HEK293T (cell line): ENCODE data around the gene BRAF.
"Not testable (repeated sequence)": the region's sequence is repeated elsewhere in the genome, so short reads cannot be mapped to it uniquely, and the experiment has no call there.

Source experiments
- CTCF ChIA-PET: fragments of 350-600 bp; formaldehyde crosslinking; extraction: SDS; loops from one replicate; lab custom pipeline; 2021; ENCODE audit warnings: antibody characterized with exemption, inconsistent platforms; lab: Yijun Ruan, JAX
- POLR2A ChIA-PET: fragments of 350-600 bp; formaldehyde crosslinking; extraction: SDS; loops from one replicate; lab custom pipeline; 2020; ENCODE audit warnings: antibody characterized with exemption, inconsistent platforms; lab: Yijun Ruan, JAX
- DNase-seq: peaks from one replicate; pipeline ENCODE4 v3.0.0; 2012; ENCODE audit warnings: mixed read lengths; ENCODE audit errors: extremely low spot score
- ARNT ChIP-seq: fragments of 450-650 bp; IDR thresholded peaks from 2 replicates; pipeline ENCODE4 v1.6.1; 2017; ENCODE audit warnings: mild to moderate bottlenecking
- BHLHE40 ChIP-seq: fragments of 450-650 bp; IDR thresholded peaks from 2 replicates; pipeline ENCODE4 v1.6.1; 2016; ENCODE audit warnings: mild to moderate bottlenecking, moderate library complexity, borderline replicate concordance
- CTBP1 ChIP-seq: fragments of 450-650 bp; IDR thresholded peaks from 2 replicates; pipeline ENCODE4 v1.6.1; 2016; ENCODE audit warnings: borderline replicate concordance
- ELF4 ChIP-seq: fragments of 450-650 bp; IDR thresholded peaks from 2 replicates; pipeline ENCODE4 v1.6.1; 2017; ENCODE audit warnings: antibody characterized with exemption
- FOXA1 ChIP-seq: fragments of 450-650 bp; IDR thresholded peaks from 2 replicates; pipeline ENCODE4 v1.6.1; 2016; ENCODE audit warnings: mild to moderate bottlenecking
- FOXK2 ChIP-seq: fragments of 450-650 bp; IDR thresholded peaks from 2 replicates; pipeline ENCODE4 v1.6.1; 2016; ENCODE audit warnings: mild to moderate bottlenecking
- FOXM1 ChIP-seq: fragments of 450-650 bp; IDR thresholded peaks from 2 replicates; pipeline ENCODE4 v1.6.1; 2017; ENCODE audit warnings: mild to moderate bottlenecking, borderline replicate concordance
- HDGF ChIP-seq: fragments of 450-650 bp; IDR thresholded peaks from 2 replicates; pipeline ENCODE4 v1.6.1; 2017; ENCODE audit warnings: antibody characterized with exemption, borderline replicate concordance
- L3MBTL2 ChIP-seq: fragments of 450-650 bp; conservative IDR thresholded peaks from 2 replicates; pipeline ENCODE4 v1.6.1; 2016; ENCODE audit warnings: mild to moderate bottlenecking
- LEF1 ChIP-seq: fragments of 450-650 bp; IDR thresholded peaks from 2 replicates; pipeline ENCODE4 v1.6.1; 2017; ENCODE audit warnings: mild to moderate bottlenecking, borderline replicate concordance
- NFRKB ChIP-seq: fragments of 450-650 bp; IDR thresholded peaks from 2 replicates; pipeline ENCODE4 v1.6.1; 2016; ENCODE audit warnings: mild to moderate bottlenecking, moderate library complexity
- SP1 ChIP-seq: fragments of 450-650 bp; IDR thresholded peaks from 2 replicates; pipeline ENCODE4 v1.6.1; 2017
- SUZ12 ChIP-seq: fragments of 450-650 bp; IDR thresholded peaks from 2 replicates; pipeline ENCODE4 v1.6.1; 2016; ENCODE audit warnings: mild to moderate bottlenecking
- TARDBP ChIP-seq: fragments of 450-650 bp; IDR thresholded peaks from 2 replicates; pipeline ENCODE4 v1.6.1; 2016
- ZNF384 ChIP-seq: fragments of 450-650 bp; IDR thresholded peaks from 2 replicates; pipeline ENCODE4 v1.6.1; 2016
- TF ChIP-seq, protein P1 (sequence below): fragments of 450-650 bp; IDR thresholded peaks from 2 replicates; pipeline ENCODE4 v1.6.1; 2016

The BRAF gene

DNA sequence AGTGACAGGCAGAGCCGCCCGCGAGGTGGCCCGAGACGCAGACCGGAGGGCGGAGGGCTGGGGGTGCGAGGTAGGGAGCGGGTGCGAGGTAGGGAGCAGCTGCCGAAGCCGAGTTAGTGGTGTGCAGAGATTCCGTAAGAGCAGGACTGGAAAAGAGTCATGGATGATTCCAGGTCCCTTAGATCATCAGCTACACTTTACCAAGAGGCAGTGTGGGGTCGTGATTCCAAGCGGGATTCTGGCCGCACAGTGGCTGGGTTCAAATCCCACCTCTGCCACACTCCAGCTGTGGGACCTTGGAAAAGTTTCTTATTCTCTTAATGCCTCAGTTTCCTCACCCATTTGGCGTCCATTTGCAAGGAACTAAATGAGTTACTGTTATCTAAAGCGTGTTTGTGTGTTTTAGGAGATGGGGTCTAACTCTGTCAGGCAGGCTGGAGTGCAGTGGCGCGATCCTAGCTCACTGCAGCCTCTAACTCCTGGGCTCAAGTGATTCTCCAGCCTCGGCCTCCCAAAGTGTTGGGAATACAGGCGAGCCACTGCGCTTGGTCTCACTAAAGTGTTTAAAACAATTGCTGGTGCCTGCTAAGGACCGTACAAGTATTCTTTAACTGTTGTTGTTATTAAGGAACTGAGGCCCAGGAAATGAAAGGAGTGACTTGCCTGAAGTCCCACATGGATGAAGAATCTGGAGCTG, 227.1 kb downstream of the BRAF start:
- TF ChIP-seq, protein P1, sequence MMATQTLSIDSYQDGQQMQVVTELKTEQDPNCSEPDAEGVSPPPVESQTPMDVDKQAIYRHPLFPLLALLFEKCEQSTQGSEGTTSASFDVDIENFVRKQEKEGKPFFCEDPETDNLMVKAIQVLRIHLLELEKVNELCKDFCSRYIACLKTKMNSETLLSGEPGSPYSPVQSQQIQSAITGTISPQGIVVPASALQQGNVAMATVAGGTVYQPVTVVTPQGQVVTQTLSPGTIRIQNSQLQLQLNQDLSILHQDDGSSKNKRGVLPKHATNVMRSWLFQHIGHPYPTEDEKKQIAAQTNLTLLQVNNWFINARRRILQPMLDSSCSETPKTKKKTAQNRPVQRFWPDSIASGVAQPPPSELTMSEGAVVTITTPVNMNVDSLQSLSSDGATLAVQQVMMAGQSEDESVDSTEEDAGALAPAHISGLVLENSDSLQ, result peak; percentile 95; the same call in 1 of the 2 replicates
- TF ChIP-seq CTBP1 (no peak), L3MBTL2 (no peak)
- no peak for DNase-seq
- CTCF ChIA-PET, result no interaction called here
- POLR2A ChIA-PET, result interaction anchor here (1.0 kb wide), 2 partner anchors 41 to 375 kb away, joined by 3 read pairs; no protein-coding TSS in a partner anchor

DNA sequence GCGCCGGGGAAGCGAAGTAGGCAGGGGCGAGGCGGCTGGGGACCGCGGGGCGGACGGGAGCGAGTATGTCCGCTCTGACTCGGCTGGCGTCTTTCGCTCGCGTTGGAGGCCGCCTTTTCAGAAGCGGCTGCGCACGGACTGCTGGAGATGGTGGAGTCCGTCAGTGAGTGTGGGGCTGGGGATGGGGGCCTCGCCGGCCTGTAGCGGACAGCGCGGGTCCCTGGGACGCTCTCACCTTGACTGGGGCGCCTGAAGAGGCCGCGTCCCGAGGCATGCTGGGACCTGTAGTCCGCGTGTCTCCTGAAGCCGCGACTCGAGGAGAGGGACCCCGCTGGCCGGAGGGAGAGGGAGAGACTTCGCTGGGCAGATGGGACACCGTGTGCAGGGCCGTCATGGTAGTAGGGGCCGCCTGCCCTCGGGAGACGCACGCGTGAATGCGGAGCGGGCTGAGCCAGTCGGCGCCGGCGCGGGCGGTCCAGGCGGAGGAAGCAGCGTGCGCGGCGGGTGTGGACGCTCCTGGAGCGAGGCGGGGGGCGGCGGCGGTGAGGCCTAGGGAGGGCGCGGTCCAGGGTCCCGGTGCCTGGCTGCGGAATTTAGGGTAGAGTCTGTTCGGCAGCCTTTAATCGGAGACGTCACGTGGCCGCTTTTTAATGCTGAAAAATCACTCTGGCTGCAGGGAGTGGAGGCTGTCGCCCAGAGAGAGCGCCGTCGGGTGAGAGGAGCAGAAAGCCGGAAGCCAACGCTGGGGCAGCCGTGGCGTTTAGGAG, 227.9 kb downstream of the BRAF start, which contains the start of gene NDUFB2:
TSS of gene NDUFB2 (plus strand) at position 29 of the 767 bp plus-strand sequence. CDS start at position 66, 37 bp downstream.
- CTCF ChIA-PET, result no interaction called here
- POLR2A ChIA-PET, result interaction anchor here (1.0 to 1.4 kb wide), 4 partner anchors 11 to 42 kb away, joined by 3 to 6 read pairs (median 4); no protein-coding TSS in a partner anchor
- TF ChIP-seq ELF4 (peak; percentile 54; the same call in 1 of the 2 replicates), LEF1 (no peak), L3MBTL2 (peak; percentile 95)
- DNase-seq, result peak; percentile 89

DNA sequence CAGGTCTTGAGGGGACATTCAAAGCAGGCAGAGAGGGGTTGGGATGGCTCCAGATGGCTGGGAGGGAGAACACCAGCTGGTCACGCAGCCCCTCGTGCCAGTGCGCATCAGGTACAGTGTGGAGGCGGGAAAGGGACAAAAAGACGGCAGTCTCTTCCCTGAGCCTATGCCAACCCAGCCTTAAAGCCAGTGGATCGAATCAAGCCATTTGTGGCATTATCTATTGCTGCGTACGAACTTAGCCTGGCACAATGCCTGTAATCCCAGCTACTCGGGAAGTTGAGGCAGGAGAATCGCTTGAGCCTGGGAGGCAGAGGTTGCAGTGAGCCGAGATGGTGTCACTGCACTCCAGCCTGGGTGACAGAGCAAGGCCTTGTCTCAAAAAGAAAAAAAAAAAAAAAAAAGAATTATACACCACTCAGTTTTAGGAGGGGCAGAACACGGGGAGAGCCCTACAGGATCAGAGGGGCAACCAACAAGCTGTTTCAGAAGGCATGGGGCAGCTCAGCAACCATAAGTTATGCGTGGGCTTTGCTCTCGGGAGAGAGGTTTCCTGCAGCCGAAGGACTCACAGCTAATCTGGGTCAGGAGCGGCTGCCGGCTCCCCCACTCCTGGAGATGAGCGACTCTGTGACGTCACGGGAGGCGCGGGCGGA, 228.6 kb downstream of the BRAF start:
- DNase-seq, result peak; percentile 99
- ChIA-PET POLR2A (interaction anchor here (1.0 to 1.4 kb wide), 3 partner anchors 10 to 21 kb away, joined by 3 to 6 read pairs (median 4); no protein-coding TSS in a partner anchor), CTCF (no interaction called here)
- TF ChIP-seq SP1 (no peak), FOXM1 (no peak), ARNT (no peak), ZNF384 (peak; percentile 95), L3MBTL2 (no peak)

DNA sequence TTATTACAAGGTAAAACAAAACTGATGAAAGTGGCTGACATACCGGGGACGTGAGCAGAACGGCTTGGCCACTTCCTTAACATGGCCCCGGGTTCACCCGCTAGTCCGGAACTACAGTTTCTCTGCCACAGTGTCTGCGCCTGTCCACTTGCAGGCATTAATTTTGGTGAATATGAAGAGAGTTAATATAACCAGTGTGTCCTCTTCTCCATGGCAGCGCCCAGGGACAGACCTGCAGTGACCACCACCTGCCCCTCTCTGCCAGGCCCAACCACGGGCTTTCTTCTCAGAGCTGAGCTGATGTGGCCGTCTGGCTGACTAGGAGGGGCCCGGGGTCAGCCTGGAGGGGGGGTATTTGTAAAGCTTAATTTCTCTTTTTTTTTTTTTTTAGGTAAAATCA, 229.3 kb downstream of the BRAF start:
- CTCF ChIA-PET, result no interaction called here

DNA sequence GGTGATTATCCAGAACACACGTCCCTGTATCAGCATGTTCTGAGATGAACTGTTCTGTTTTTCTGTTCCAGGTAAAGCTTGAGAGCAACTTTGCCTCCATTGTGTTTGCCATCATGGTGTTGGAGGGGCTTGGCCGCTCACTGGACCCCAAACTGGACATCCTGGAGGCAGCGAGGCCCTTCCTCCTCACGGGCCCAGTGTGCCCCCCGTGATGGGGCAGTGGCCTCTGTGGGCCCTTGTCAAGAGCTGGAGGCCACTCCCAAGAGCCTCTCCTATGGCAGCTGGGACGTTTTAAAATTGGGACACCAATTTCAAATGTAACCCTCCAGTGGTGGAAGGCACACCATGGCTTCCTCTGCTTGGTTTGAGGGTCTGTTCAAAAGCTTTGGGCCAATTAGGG, 230.1 kb downstream of the BRAF start:
- ChIA-PET POLR2A (no interaction called here), CTCF (no interaction called here)
- TF ChIP-seq ZNF384 (no peak), ARNT (no peak), BHLHE40 (no peak), L3MBTL2 (no peak), FOXK2 (no peak), SUZ12 (no peak), ELF4 (no peak), TARDBP (no peak), CTBP1 (no peak), FOXA1 (no peak)
- TF ChIP-seq, protein P1, result no peak
- no peak for DNase-seq

More for the DNA sequence above, 229.3 kb downstream of the BRAF start:
- no peak for TF ChIP-seq FOXA1
- no peak for TF ChIP-seq CTBP1
- no peak for TF ChIP-seq ARNT
- TF ChIP-seq ELF4, result no peak
- no peak for TF ChIP-seq FOXK2
- no peak for TF ChIP-seq HDGF
- TF ChIP-seq SUZ12, result no peak
- no peak for TF ChIP-seq NFRKB
- TF ChIP-seq TARDBP, result no peak
- TF ChIP-seq L3MBTL2, result no peak
- no peak for TF ChIP-seq ZNF384
- TF ChIP-seq SP1, result no peak
- TF ChIP-seq, protein P1, result no peak
- TF ChIP-seq FOXM1, result no peak
- no peak for TF ChIP-seq BHLHE40
- no peak for DNase-seq
- POLR2A ChIA-PET, result interaction anchor here (1.1 to 1.4 kb wide), 2 partner anchors 10 to 20 kb away, joined by 4 to 6 read pairs; no protein-coding TSS in a partner anchor

DNA sequence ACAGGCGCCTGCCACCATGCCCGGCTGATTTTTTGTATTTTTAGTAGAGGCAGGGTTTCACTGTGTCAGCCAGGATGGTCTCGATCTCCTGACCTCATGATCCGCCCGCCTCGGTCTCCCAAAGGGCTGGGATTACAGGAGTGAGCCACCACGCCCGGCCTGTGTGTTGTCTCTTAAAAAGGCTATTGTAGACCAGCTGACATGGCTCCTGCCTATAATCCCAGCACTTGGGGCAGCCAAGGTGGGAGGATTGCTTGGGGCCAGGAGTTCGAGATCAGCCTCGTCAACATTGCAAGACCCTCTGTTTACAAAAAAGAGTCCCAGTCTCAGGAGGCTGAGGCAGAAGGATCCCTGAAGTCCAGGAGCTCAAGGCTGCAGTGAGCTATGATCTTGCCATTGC, 230.9 kb downstream of the BRAF start:
- CTCF ChIA-PET, POLR2A ChIA-PET, DNase-seq: not testable (repeated sequence)
